Measurements from ENCODE around the gene CDRT15L2. TPM values are rescaled to one million over a fixed set of nuclear protein-coding genes. Genes with fewer than 3 reads are reported as not detected.
"Not testable (repeated sequence)": the region's sequence is repeated elsewhere in the genome, so short reads cannot be mapped to it uniquely, and the experiment has no call there.

CDRT15L2 gene
- total RNA-seq, 4 donors from 2014 or later, result not detected

DNA sequence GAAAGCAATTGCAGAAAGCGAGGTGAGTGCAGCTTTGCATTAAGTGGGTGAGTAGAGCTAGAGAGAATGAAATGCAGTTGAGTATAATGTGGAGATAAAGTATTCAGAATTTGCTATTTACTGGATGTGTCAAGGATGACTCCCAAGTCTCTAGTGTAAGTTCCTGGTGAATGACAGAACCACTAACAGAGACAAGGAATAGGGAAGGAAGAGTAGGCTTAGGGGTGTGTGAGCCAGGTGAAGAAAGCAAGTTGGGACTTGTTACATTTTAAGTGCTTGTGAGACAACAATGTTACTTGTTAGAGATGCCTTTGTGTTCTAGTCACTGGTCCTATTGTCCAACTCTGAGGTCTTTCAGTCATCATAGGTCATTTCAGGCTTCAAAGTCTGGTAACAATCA is 26.0 kb downstream of the CDRT15L2 start:
- H3K36me3 ChIP-seq, H3K27me3 ChIP-seq, H3K9me3 ChIP-seq, H3K27ac ChIP-seq, H3K4me3 ChIP-seq, DNase-seq, H3K4me1 ChIP-seq: not testable (repeated sequence)

DNA sequence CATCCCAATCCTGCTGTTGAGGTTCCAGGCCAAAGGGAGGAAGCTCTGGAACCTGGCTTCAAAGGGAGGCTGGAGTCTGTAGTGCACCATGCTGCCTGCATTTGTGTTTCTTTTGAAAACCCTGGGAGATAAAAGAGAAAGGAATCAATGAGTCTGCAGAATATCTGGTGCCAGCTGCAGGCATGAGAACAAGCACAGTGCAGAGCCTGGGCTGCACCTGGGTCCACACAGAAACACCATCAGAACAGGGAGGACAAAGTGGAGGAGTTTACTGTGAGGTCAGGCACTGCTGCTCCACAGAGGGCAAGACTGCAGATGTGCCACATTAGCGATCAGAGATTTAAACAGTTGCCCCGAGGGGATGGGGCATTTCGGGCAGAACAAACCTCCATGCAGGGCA is 30.0 kb downstream of the CDRT15L2 start:
- H3K9me3 ChIP-seq, H3K4me3 ChIP-seq, DNase-seq, H3K27me3 ChIP-seq, H3K27ac ChIP-seq, H3K4me1 ChIP-seq, H3K36me3 ChIP-seq: not testable (repeated sequence)

DNA sequence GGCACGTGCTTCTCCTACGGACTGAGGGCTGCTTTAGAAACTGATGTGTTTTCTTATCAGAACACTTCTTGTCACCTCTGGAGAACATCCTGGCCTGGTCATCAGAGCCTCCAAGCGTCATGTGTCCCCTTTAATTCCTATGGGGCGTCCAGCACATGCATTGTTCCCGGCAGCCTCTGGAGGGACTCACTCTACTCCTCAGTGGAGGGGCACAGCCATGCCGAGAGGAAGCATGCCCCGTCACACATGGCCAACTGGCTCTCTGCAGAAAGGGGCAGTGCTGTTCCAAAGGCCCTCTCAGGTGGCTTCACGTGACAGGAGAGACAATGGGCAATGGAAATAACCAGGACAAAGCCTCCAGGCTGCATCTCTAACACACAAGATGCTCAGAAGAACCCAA is 31.8 kb downstream of the CDRT15L2 start:
- no peaks in the 10 kb centered on the region for H3K4me1 ChIP-seq
- no peak for TF ChIP-seq POLR2A (IDR thresholded peaks at IDR 0.05)
- TF ChIP-seq, protein P1, sequence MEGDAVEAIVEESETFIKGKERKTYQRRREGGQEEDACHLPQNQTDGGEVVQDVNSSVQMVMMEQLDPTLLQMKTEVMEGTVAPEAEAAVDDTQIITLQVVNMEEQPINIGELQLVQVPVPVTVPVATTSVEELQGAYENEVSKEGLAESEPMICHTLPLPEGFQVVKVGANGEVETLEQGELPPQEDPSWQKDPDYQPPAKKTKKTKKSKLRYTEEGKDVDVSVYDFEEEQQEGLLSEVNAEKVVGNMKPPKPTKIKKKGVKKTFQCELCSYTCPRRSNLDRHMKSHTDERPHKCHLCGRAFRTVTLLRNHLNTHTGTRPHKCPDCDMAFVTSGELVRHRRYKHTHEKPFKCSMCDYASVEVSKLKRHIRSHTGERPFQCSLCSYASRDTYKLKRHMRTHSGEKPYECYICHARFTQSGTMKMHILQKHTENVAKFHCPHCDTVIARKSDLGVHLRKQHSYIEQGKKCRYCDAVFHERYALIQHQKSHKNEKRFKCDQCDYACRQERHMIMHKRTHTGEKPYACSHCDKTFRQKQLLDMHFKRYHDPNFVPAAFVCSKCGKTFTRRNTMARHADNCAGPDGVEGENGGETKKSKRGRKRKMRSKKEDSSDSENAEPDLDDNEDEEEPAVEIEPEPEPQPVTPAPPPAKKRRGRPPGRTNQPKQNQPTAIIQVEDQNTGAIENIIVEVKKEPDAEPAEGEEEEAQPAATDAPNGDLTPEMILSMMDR (IDR thresholded peaks at IDR 0.05), result no peak
- H3K9me3 ChIP-seq, result no peaks in the 10 kb centered on the region
- H3K36me3 ChIP-seq, result no peaks in the 10 kb centered on the region
- H3K27me3 ChIP-seq, result no peaks in the 10 kb centered on the region
- DNase-seq, result no peak
- H3K4me3 ChIP-seq, result no peak overlapping the region
- H3K27ac ChIP-seq, result no peak overlapping the region

DNA sequence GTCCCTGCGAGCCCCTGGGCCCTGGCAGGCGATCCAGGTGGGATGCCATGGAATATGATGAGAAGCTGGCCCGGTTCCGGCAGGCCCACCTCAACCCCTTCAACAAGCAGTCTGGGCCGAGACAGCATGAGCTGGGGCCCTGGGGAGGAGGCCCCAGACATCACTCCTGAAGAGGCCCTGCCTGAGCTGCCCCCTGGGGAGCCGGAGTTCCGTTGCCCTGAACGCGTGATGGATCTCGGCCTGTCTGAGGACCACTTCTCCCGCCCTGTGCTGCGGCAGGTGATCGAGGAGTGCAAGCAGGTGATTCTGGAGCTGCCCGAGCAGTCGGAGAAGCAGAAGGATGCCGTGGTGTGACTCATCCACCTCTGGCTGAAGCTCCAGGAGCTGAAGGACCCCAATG is 33.1 kb downstream of the CDRT15L2 start:
- H3K27ac ChIP-seq, result no peak overlapping the region
- no peaks in the 10 kb centered on the region for H3K4me1 ChIP-seq
- no peaks in the 10 kb centered on the region for H3K9me3 ChIP-seq
- no peak for TF ChIP-seq POLR2A (IDR thresholded peaks at IDR 0.05)
- TF ChIP-seq, protein P1 (IDR thresholded peaks at IDR 0.05), result no peak
- H3K27me3 ChIP-seq, result no peaks in the 10 kb centered on the region
- H3K4me3 ChIP-seq, result no peak overlapping the region
- no peak for DNase-seq
- H3K36me3 ChIP-seq, result no peaks in the 10 kb centered on the region

DNA sequence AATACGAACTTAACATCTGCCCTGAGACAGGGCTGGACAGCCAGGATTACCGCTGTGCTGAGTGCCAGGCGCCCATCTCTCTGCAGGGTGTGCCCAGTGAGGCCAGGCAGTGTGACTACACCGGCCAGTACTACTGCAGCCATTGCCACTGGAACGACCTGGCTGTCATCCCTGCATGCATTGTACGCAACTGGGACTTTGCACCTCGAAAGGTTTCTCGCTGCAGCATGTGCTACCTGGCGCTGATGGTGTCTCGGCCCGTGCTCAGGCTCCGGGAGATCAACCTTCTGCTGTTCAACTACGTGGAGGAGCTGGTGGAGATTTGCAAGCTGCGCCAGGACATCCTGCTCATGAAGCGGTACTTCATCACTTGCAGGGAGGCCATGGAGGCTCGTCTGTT is 33.7 kb downstream of the CDRT15L2 start:
- no peaks in the 10 kb centered on the region for H3K9me3 ChIP-seq
- H3K4me1 ChIP-seq, result no peaks in the 10 kb centered on the region
- DNase-seq, result no peak
- no peak for TF ChIP-seq POLR2A (IDR thresholded peaks at IDR 0.05)
- TF ChIP-seq, protein P1 (IDR thresholded peaks at IDR 0.05), result no peak
- H3K36me3 ChIP-seq, result no peaks in the 10 kb centered on the region
- H3K27ac ChIP-seq, result no peak overlapping the region
- H3K4me3 ChIP-seq, result no peak overlapping the region
- H3K27me3 ChIP-seq, result no peaks in the 10 kb centered on the region

DNA sequence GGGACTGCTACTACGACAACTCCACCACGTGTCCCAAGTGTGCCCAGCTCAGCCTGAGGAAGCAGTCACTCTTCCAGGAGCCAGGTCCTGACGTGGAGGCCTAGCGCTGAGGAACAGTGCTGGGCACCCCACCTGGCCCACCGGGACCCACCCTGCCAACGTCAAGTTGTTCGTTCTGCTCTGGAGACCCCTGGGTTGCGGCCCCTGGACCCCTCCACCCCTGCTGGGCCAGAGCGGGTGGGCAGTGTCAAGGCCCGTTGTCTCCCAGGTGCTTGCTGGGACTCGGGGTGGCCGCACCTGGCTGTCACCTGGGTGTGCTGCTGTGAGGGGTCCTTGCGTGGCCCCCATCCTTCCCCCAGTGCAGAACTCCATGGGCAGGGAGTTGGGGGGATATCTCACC is 34.4 kb downstream of the CDRT15L2 start:
- H3K36me3 ChIP-seq, result no peaks in the 10 kb centered on the region
- no peaks in the 10 kb centered on the region for H3K4me1 ChIP-seq
- H3K9me3 ChIP-seq, result no peaks in the 10 kb centered on the region
- H3K4me3 ChIP-seq, result no peak overlapping the region
- DNase-seq, result no peak
- no peak overlapping the region for H3K27ac ChIP-seq
- H3K27me3 ChIP-seq, result no peaks in the 10 kb centered on the region
- TF ChIP-seq POLR2A (IDR thresholded peaks at IDR 0.05), result no peak

DNA sequence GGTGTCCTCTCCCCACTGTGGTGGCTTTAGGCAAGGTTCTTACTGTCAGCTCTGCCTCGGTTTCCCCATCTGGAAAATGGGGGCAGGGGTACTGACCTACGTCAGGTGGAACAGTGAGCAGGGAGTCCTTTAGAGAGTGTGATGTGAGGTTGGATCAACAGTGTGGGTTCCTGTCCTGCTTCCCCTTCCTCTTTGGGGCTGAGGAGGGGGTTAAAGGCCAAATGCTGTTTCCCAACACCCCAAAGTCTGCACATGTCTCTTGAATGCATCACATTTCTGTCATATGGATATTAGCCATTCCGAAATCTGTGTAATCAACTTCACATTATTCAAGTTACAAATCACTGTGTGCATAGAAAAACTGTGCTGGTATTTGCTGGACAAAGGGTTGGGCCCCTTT is 35.9 kb downstream of the CDRT15L2 start:
- not testable (repeated sequence) for H3K9me3 ChIP-seq, DNase-seq, H3K4me1 ChIP-seq, H3K27ac ChIP-seq, H3K4me3 ChIP-seq, H3K27me3 ChIP-seq, H3K36me3 ChIP-seq

Small RNA genes lying within 50 kb of the gene (small RNA-seq; reads per million reads assigned to genes)
- gene AC015818.1, result 0 reads per million in 2 donors
- gene AC087499.1, result 0 reads per million in 2 donors
- 0 reads per million in 2 donors for gene AC087499.3

Other genes with a start within 250 kb of the CDRT15L2 start
- 10 to 100 TPM in 1 of 4 donors, 1 to 10 TPM in 3; 2.1 to 23.1 (median 6.3) TPM for gene LGALS9B, start 112.2 kb upstream of the CDRT15L2 start, total RNA-seq

Measured in Peyer's patch (tissue), 4 donors.